ENCODE results near the gene MAP3K4. TPM values are rescaled to one million over a fixed set of nuclear protein-coding genes. Genes with fewer than 3 reads are reported as not detected.
A peak's percentile ranks its signal among the peaks of the same experiment; 100 is the strongest.

MAP3K4 gene
- total and polyA plus RNA-seq, 4 experiments from 2014 or later, result 5.7 to 90.1 (median 54.4) TPM

GRCh38 chr6:161151059-161151645 lies 159.6 kb downstream of the MAP3K4 start:
- H3K9me3 ChIP-seq (ENCODE audit: control insufficient read depth in 1 of 2, low read length in 2 of 2), result no peaks in the 10 kb centered on the region
- POLR2A ChIA-PET (ENCODE audit: partially characterized antibody), result no interaction called here
- no peaks in the 10 kb centered on the region for H3K4me1 ChIP-seq (ENCODE audit: insufficient read depth, low read length)
- H3K36me3 Mint-ChIP-seq, result peaks cover 12 to 23% of the 10 kb centered on the region in 2 donors
- peaks cover 0 to 1% (median 0%) of the 10 kb centered on the region in 8 donors for H3K9me3 Mint-ChIP-seq
- intact Hi-C loops (cut with micrococcal nuclease), result no loop called here
- CTCF ChIA-PET (ENCODE audit: partially characterized antibody), result interaction anchor here (7.2 kb wide), 1 partner anchor 221 kb away, joined by 54 read pairs; no protein-coding TSS in a partner anchor
- no peak for DNase-seq
- H3K27me3 Mint-ChIP-seq, result no peaks in the 10 kb centered on the region
- H3K4me3 Mint-ChIP-seq, result no peak overlapping the region
- no peak overlapping the region for H3K27ac ChIP-seq (ENCODE audit: low read depth, low read length)
- H3K4me1 Mint-ChIP-seq, result no peaks in the 10 kb centered on the region
- peak overlapping the region in 1 of 7 donors; percentile 31 for H3K27ac Mint-ChIP-seq
- H3K27me3 ChIP-seq (ENCODE audit: insufficient read depth, low read length), result no peaks in the 10 kb centered on the region
- no peak overlapping the region for H3K4me3 ChIP-seq (ENCODE audit: low read length in 2 of 2)
- no peaks in the 10 kb centered on the region for H3K36me3 ChIP-seq (ENCODE audit: insufficient read depth, low read length)

DNA sequence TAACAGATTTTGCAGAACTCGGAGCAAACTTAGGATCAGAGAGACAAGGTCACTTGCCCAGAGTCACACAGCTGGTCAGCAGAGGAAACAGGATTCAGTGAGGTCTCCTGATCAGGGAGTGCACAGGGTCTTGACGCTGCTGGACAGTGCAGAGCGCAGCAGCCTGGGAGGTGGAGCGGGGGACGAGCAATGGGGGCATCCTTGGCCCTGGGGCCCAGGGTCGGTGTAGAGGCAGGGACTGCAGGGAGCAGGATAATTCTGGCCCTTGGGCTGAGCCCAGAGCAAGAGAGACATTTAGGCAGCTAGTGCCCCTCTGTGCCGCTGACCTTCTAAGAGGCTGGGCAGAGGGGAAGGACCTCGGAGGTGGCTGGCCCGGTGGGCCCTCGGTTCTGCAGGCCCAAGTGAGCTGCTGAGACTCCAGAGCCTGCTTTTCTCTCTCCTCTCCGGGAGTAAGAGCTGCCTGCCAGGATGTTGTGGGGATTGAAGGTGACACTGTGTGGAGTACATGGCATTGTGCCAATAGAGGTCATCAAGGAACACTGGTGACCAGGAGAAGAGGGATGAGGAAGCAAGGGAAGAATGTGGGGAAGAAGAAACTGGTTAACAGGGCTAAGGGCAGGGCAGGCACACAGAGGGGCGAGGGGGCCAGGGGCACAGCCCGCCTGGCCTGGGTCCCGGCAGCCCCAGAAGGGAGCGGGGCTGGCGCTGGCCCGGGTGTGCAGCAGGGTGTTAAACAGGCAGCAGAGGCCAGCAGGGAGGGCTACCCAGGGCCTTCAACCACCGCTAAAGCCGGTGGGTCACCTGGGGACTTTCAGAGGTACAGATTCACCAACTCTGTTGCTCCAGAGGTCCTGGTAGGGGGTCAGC lies 160.3 kb downstream of the MAP3K4 start:
- Mint-ChIP-seq H3K36me3 (peaks cover 7 to 20% of the 10 kb centered on the region in 2 donors), H3K4me1 (no peaks in the 10 kb centered on the region), H3K27ac (peak overlapping the region in 1 of 7 donors; percentile 31), H3K27me3 (no peaks in the 10 kb centered on the region), H3K4me3 (no peak overlapping the region), H3K9me3 (peaks cover 0 to 1% (median 0%) of the 10 kb centered on the region in 8 donors)
- Histone ChIP-seq H3K9me3 (ENCODE audit: control insufficient read depth in 1 of 2, low read length in 2 of 2) (no peaks in the 10 kb centered on the region), H3K36me3 (ENCODE audit: insufficient read depth, low read length) (no peaks in the 10 kb centered on the region), H3K27me3 (ENCODE audit: insufficient read depth, low read length) (no peaks in the 10 kb centered on the region), H3K4me3 (ENCODE audit: low read length in 2 of 2) (no peak overlapping the region), H3K27ac (ENCODE audit: low read depth, low read length) (no peak overlapping the region), H3K4me1 (ENCODE audit: insufficient read depth, low read length) (no peaks in the 10 kb centered on the region)
- no peak for DNase-seq
- POLR2A ChIA-PET (ENCODE audit: partially characterized antibody), result no interaction called here
- intact Hi-C loops (cut with micrococcal nuclease), result loop anchor here (2.0 kb wide), 1 partner anchor 223 kb away; no protein-coding TSS in a partner anchor
- CTCF ChIA-PET (ENCODE audit: partially characterized antibody), result interaction anchor here (7.2 kb wide), 1 partner anchor 220 kb away, joined by 54 read pairs; no protein-coding TSS in a partner anchor

GRCh38 chr6:161152527-161152862 lies 160.9 kb downstream of the MAP3K4 start:
- no peaks in the 10 kb centered on the region for H3K9me3 ChIP-seq (ENCODE audit: control insufficient read depth in 1 of 2, low read length in 2 of 2)
- H3K27me3 ChIP-seq (ENCODE audit: insufficient read depth, low read length), result no peaks in the 10 kb centered on the region
- H3K9me3 Mint-ChIP-seq, result peaks cover 0 to 4% (median under 1%) of the 10 kb centered on the region in 8 donors
- POLR2A ChIA-PET (ENCODE audit: partially characterized antibody), result no interaction called here
- CTCF ChIA-PET (ENCODE audit: partially characterized antibody), result interaction anchor here (7.2 kb wide), 1 partner anchor 220 kb away, joined by 54 read pairs; no protein-coding TSS in a partner anchor
- H3K4me3 Mint-ChIP-seq, result no peak overlapping the region
- no peak for DNase-seq
- intact Hi-C loops (cut with micrococcal nuclease), result loop anchor here (2.0 kb wide), 1 partner anchor 222 kb away; no protein-coding TSS in a partner anchor
- H3K36me3 ChIP-seq (ENCODE audit: insufficient read depth, low read length), result no peaks in the 10 kb centered on the region
- no peak overlapping the region for H3K4me3 ChIP-seq (ENCODE audit: low read length in 2 of 2)
- H3K4me1 Mint-ChIP-seq, result no peaks in the 10 kb centered on the region
- H3K4me1 ChIP-seq (ENCODE audit: insufficient read depth, low read length), result no peaks in the 10 kb centered on the region
- H3K27ac Mint-ChIP-seq, result peak overlapping the region in 1 of 7 donors; percentile 76
- no peaks in the 10 kb centered on the region for H3K27me3 Mint-ChIP-seq
- H3K36me3 Mint-ChIP-seq, result peaks cover 8 to 20% of the 10 kb centered on the region in 2 donors
- no peak overlapping the region for H3K27ac ChIP-seq (ENCODE audit: low read depth, low read length)

- Histone ChIP-seq H3K36me3 (ENCODE audit: insufficient read depth, low read length) (no peaks in the 10 kb centered on the region), H3K4me1 (ENCODE audit: insufficient read depth, low read length) (no peaks in the 10 kb centered on the region), H3K9me3 (ENCODE audit: control insufficient read depth in 1 of 2, low read length in 2 of 2) (no peaks in the 10 kb centered on the region), H3K4me3 (ENCODE audit: low read length in 2 of 2) (no peak overlapping the region), H3K27ac (ENCODE audit: low read depth, low read length) (no peak overlapping the region), H3K27me3 (ENCODE audit: insufficient read depth, low read length) (no peaks in the 10 kb centered on the region)
- POLR2A ChIA-PET (ENCODE audit: partially characterized antibody), result no interaction called here
- CTCF ChIA-PET (ENCODE audit: partially characterized antibody), result interaction anchor here (7.2 kb wide), 1 partner anchor 219 kb away, joined by 54 read pairs; no protein-coding TSS in a partner anchor
- H3K27ac Mint-ChIP-seq, result no peak overlapping the region
- DNase-seq, result no peak
- peaks cover 0 to 10% (median 4%) of the 10 kb centered on the region in 8 donors for H3K9me3 Mint-ChIP-seq
- peaks cover 14 to 20% of the 10 kb centered on the region in 2 donors for H3K36me3 Mint-ChIP-seq
- H3K27me3 Mint-ChIP-seq, result no peaks in the 10 kb centered on the region
- H3K4me1 Mint-ChIP-seq, result no peaks in the 10 kb centered on the region
- no peak overlapping the region for H3K4me3 Mint-ChIP-seq
- intact Hi-C loops (cut with micrococcal nuclease), result loop anchor here (2.0 kb wide), 1 partner anchor 222 kb away; no protein-coding TSS in a partner anchor
Observed at GRCh38 chr6:161152907-161153662, 161.5 kb downstream of the MAP3K4 start.

GRCh38 chr6:161153725-161154124 lies 162.2 kb downstream of the MAP3K4 start:
- Histone ChIP-seq H3K4me1 (ENCODE audit: insufficient read depth, low read length) (no peaks in the 10 kb centered on the region), H3K4me3 (ENCODE audit: low read length in 2 of 2) (no peak overlapping the region), H3K9me3 (ENCODE audit: control insufficient read depth in 1 of 2, low read length in 2 of 2) (no peaks in the 10 kb centered on the region), H3K27ac (ENCODE audit: low read depth, low read length) (no peak overlapping the region), H3K27me3 (ENCODE audit: insufficient read depth, low read length) (no peaks in the 10 kb centered on the region), H3K36me3 (ENCODE audit: insufficient read depth, low read length) (no peaks in the 10 kb centered on the region)
- Mint-ChIP-seq H3K36me3 (peaks cover 18 to 21% of the 10 kb centered on the region in 2 donors), H3K4me3 (no peak overlapping the region), H3K27me3 (no peaks in the 10 kb centered on the region), H3K4me1 (no peaks in the 10 kb centered on the region), H3K27ac (peak overlapping the region in 1 of 7 donors; percentile 29), H3K9me3 (peaks cover 0 to 10% (median 4%) of the 10 kb centered on the region in 8 donors)
- no peak for DNase-seq
- POLR2A ChIA-PET (ENCODE audit: partially characterized antibody), result no interaction called here
- intact Hi-C loops (cut with micrococcal nuclease), result loop anchor here (2.0 kb wide), 1 partner anchor 221 kb away; no protein-coding TSS in a partner anchor
- CTCF ChIA-PET (ENCODE audit: partially characterized antibody), result interaction anchor here (7.2 kb wide), 1 partner anchor 219 kb away, joined by 54 read pairs; no protein-coding TSS in a partner anchor

- Mint-ChIP-seq H3K27me3 (no peaks in the 10 kb centered on the region), H3K9me3 (peaks cover 0 to 10% (median 4%) of the 10 kb centered on the region in 8 donors), H3K4me1 (no peaks in the 10 kb centered on the region), H3K27ac (no peak overlapping the region), H3K36me3 (peaks cover 19 to 23% of the 10 kb centered on the region in 2 donors), H3K4me3 (no peak overlapping the region)
- Histone ChIP-seq H3K4me1 (ENCODE audit: insufficient read depth, low read length) (no peaks in the 10 kb centered on the region), H3K4me3 (ENCODE audit: low read length in 2 of 2) (no peak overlapping the region), H3K36me3 (ENCODE audit: insufficient read depth, low read length) (no peaks in the 10 kb centered on the region), H3K27me3 (ENCODE audit: insufficient read depth, low read length) (no peaks in the 10 kb centered on the region), H3K9me3 (ENCODE audit: control insufficient read depth in 1 of 2, low read length in 2 of 2) (no peaks in the 10 kb centered on the region), H3K27ac (ENCODE audit: low read depth, low read length) (no peak overlapping the region)
- ChIA-PET POLR2A (ENCODE audit: partially characterized antibody) (no interaction called here), CTCF (ENCODE audit: partially characterized antibody) (interaction anchor here (7.2 kb wide), 1 partner anchor 217 kb away, joined by 54 read pairs; no protein-coding TSS in a partner anchor)
- intact Hi-C loops (cut with micrococcal nuclease), result no loop called here
- no peak for DNase-seq
Observed at GRCh38 chr6:161154796-161155335, 163.3 kb downstream of the MAP3K4 start.

Data from CD4-positive, alpha-beta memory T cell (primary cell).